ENCODE results near the gene AVL9.

DNA sequence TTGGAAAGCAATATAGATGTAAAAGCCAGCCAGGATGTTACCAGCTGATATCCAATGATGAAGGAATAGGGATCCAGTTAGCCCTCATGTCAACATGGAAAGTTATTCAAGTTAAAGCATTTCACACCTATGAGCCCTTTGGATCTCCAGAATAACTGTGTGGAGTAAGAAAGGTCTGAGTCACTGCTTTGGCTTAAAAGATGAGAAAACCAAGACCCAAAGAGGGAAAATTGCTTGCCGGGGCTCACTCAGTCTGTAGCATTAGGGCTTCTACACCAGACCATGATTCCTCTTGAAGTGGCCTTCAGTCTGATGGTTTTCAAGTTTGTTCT, 17.7 kb upstream of the AVL9 start:
- TF ChIP-seq, protein P1, sequence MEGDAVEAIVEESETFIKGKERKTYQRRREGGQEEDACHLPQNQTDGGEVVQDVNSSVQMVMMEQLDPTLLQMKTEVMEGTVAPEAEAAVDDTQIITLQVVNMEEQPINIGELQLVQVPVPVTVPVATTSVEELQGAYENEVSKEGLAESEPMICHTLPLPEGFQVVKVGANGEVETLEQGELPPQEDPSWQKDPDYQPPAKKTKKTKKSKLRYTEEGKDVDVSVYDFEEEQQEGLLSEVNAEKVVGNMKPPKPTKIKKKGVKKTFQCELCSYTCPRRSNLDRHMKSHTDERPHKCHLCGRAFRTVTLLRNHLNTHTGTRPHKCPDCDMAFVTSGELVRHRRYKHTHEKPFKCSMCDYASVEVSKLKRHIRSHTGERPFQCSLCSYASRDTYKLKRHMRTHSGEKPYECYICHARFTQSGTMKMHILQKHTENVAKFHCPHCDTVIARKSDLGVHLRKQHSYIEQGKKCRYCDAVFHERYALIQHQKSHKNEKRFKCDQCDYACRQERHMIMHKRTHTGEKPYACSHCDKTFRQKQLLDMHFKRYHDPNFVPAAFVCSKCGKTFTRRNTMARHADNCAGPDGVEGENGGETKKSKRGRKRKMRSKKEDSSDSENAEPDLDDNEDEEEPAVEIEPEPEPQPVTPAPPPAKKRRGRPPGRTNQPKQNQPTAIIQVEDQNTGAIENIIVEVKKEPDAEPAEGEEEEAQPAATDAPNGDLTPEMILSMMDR (conservative IDR thresholded peaks at IDR 0.05; ENCODE audit: low read depth, low read length): no peak
- TF ChIP-seq EZH2 (IDR thresholded peaks at IDR 0.05; ENCODE audit: borderline replicate concordance, low read depth, low read length, poor library complexity, severe bottlenecking): no peak
